Measurements from ENCODE around the gene SOAT2.
"Not testable (repeated sequence)": the region's sequence is repeated elsewhere in the genome, so short reads cannot be mapped to it uniquely, and the experiment has no call there.

Gene SOAT2

GRCh38 chr12:53090105-53090504, 13.2 kb upstream of the SOAT2 start:
- no peak for DNase-seq

- DNase-seq = no peak
These were observed 12.7 kb upstream of the SOAT2 start for GRCh38 chr12:53090554-53090953.

- DNase-seq = no peak
These were observed 11.5 kb upstream of the SOAT2 start for GRCh38 chr12:53091756-53092155.

DNA sequence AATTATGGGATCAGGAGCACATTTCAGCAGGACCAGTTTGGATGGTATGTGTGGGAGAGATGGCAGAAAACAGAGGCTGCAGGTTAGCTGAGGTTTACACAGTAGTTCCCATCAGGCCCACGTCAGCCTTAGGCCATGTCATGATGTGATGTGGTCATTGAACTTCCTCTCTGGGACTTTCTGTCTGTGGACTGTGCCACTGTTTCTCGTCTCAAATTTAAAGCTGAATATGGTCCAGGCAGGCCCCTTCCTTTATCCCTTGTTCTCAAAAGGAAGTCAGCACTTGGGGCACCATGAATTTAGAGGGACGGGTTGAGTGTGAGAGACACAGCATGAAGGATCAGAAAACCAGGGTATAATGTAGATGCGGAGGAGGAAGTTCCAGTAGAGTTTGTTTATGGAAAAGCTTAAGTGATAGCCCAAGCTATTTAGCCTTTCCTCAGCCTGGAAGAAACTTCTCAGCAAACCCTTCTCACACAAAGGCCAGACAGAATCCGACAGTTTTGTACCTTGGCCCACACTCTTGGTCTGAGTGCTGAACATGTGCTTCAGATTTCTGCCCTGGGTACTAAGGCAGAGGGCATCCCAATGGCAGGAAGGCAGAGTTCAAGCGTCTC, 9.4 kb upstream of the SOAT2 start:
- DNase-seq = no peak

DNA sequence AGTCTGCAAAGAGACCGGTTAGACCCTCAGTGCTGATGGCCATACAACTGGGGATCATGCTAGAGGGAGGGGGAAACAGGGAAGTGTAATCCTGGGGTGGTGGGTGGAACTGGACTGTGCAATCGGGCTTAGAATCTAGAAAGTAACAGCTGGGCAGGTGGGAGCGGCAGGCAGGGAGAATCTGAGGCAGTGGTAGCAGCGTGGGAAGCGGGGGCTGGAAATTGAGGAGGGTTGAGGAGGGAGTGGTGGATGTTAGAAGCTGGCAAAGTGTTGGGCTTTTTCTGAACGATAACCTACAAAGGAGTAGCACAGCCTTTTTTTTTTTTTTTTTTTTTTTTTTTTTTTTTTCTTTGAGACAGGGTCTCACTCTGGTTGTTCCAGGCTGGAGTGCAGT, 8.9 kb upstream of the SOAT2 start:
- DNase-seq = no peak

- not testable (repeated sequence) for DNase-seq
These were observed 8.3 kb upstream of the SOAT2 start for GRCh38 chr12:53094796-53095595.

GRCh38 chr12:53095596-53095895, 7.7 kb upstream of the SOAT2 start:
- not testable (repeated sequence) for DNase-seq

GRCh38 chr12:53096089-53096741, 7.1 kb upstream of the SOAT2 start:
- DNase-seq = no peak

DNA sequence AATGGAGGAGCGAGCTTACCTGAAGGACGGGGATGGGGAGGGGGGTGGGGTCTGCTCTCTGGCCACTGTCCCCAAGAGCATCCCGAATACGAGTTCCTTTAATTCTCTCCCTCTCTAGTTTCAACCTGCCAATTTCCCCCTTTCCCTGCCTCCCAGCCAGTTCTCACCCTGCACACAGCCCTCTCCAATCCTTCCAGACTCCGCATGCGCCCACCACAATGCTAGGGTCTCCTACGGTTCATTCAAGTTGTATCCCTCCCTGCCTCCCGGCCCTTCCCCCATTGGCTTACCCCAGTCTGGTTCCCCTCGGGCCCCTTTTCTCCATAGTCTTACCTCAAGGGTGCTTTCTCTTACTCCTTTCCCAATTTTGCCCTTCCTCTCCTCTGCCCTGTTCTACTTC, 6.5 kb upstream of the SOAT2 start:
- no peak for DNase-seq

GRCh38 chr12:53097207-53097563, 6.1 kb upstream of the SOAT2 start:
- DNase-seq = no peak

DNA sequence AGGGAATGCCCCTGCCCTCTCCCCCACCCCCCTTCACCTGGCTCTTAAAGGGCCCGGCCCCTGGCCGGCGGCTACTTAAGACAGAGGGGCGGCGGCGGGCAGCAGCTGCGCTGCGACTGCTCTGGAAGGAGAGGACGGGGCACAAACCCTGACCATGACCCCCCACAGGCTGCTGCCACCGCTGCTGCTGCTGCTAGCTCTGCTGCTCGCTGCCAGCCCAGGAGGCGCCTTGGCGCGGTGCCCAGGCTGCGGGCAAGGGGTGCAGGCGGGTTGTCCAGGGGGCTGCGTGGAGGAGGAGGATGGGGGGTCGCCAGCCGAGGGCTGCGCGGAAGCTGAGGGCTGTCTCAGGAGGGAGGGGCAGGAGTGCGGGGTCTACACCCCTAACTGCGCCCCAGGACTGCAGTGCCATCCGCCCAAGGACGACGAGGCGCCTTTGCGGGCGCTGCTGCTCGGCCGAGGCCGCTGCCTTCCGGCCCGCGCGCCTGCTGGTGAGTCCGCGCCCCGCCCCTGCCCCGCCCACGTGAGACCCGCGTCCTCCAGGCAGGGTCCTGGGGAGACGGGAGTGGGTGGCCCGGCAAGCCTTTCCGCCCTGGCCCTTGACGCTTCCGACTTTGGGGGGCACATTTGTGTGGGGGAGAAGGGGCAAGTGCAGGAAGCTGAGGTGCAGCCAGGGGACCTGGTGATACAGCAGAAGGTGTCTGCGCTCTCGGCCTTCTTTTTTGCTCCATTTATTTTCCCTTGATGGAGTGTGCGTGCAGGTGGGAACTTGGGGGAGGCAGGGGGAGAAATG, 5.5 kb upstream of the SOAT2 start, which contains the start of gene IGFBP6:
IGFBP6 (plus strand) TSS at position 104 of the 790 bp plus-strand sequence; CDS start at position 155, 51 bp downstream.
- DNase-seq = peak; percentile 24

DNA sequence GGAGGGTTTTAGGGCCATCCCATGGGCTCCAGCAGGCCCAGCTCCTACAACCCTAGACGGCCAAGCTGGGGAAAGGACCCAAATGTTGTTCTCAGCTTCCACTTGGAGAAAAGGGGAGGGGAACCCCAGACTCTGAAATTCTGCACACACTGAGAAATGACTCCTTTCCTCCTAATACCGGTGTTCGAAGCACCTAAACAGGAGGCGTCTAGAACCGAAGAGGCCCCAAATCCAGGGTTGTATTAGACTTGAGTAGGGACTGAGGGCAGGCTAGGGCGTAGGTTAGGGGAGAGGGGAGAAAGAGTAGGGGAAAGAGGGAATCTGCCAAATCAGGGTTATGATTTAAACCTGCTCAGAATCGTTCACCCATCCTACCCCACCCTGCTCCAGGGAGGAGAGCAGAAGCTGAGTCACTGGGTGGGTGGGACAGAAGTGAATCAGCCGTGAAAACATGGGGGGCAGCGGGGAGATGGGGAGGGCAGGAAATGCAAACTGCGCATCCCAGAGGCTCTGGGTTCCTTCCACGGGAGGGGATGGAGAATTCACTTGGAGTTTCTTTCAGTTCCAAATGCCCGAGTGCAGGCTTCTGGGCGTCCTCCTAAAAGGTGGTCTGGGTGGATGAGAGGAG, 4.8 kb upstream of the SOAT2 start:
- DNase-seq = no peak

DNA sequence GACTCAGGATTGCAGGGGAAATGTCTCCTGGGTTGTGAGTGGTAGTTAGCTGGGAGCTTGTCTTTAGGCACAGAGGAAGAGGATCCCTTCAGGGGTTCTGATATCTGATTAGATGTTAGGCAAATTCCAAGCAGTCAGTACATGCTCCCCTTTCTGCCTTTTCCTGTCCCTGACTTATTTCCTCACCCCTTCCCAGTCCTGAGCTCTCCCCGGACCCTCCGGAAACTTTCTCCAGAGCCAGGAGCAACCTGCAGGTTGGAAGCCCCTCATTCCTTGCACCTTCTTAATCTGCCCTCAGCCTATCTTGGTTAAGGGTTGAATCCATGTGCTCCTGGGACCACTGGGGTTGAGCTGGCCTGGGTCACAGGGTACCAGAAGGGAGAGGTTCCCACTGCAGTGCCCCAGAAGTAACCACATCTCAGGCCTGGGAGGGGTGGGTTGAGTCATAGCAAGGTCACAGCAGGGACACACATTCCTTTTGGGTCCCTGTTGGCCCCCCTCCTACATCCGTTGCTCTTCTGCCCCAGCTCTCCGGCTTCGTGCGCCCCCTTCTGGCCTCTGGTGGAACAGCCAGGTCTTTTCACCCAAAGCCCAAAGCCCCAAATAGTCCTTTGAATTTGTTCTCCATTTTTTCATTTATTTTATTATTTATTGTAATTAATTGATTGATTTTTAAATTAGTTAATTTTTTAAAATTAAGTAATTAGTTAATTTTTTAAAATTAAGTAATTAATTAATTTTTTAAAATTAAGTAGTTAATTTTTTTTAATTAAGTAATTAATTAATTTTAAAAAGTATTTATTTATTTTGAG, 4.0 kb upstream of the SOAT2 start:
- DNase-seq = peak; percentile 76

DNA sequence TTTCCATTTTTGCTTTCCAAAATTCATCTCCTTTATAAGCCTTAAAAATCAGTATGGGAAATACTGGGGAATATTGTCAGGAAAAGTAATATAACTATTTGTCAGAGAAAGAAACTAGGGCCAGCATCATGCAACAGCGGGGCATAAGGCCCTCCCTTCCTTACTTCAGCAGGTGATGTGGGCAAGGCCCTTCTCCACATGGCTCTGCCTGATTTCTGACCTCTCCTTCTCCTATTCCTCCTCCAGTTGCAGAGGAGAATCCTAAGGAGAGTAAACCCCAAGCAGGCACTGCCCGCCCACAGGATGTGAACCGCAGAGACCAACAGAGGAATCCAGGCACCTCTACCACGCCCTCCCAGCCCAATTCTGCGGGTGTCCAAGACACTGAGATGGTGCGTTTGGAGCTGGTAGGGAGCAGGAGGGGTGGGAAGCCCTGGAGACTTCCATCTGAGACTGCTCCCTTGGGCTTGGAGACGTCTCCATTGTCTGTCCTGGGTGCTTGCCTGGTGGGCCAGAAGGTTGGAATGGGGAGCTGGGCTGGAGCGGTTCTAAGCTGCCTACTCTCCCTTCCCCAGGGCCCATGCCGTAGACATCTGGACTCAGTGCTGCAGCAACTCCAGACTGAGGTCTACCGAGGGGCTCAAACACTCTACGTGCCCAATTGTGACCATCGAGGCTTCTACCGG, 2.7 kb upstream of the SOAT2 start:
- no peak for DNase-seq

DNA sequence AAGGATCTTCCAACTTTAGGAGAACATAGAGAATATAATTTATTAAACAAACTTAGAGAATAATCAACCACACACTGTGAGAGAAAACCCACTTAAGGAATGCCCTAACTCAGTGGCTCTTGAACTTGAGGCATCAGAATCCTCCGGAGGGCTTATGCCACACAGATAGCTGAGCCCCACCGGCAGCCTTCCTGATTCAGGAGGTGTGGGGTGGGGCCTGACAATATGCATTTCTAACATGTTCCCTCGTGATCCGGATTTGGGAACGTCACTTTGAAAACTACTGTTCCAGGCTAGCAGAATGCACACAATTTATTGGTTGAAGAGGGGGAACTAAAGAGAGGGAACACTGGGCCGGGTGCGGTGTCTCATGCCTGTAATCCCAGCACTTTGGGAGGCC, 2.0 kb upstream of the SOAT2 start:
- DNase-seq = no peak

DNA sequence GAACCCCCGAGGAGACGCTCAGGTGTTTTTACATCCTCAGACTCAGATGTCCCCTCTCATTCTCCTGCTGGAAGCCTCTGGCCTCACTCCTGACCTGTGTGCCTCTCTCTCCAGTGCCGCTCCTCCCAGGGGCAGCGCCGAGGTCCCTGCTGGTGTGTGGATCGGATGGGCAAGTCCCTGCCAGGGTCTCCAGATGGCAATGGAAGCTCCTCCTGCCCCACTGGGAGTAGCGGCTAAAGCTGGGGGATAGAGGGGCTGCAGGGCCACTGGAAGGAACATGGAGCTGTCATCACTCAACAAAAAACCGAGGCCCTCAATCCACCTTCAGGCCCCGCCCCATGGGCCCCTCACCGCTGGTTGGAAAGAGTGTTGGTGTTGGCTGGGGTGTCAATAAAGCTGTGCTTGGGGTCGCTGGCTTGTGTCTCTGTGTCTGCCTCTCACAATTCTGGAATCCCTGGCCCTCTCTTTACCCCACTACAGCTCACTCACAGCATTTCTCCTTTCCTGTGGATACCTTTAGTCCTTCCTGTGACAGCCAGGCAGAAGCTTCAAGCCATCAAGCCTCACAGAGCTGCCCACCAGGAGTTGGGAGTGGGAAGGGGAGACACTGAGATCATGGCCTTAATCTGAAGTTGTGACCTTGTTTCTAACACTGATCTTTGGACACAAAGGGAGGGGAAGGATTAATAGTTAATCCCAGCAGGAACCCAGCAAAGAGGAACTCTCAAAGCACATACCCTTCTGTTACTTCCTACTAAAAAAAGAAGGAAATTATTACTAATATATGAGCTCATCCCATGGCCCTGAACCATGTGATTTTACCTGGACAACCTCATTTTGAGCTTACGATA, 1.1 kb upstream of the SOAT2 start:
- no peak for DNase-seq

DNA sequence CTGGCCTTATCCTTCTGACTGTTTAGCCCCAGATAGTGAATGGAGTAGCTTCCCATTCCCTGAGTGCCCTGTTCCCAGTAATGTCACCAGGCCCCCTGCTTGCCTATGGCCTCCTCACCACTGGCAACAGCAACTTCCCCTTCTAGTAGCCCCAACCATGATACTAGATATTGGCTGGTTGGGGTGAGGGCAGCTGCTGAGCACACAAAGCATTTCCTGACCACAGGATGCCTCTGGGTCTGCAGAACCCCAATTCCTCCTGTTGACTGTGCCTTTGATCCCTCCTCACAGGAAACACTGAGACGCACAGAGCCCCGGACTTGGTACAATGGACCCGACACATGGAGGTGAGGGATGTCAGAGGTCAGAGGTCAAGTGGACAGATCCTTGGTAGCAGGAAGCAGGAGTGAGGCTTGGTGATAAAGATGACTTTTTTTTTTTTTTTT, 597 bp downstream of the SOAT2 start:
- peak; percentile 21 for DNase-seq

DNA sequence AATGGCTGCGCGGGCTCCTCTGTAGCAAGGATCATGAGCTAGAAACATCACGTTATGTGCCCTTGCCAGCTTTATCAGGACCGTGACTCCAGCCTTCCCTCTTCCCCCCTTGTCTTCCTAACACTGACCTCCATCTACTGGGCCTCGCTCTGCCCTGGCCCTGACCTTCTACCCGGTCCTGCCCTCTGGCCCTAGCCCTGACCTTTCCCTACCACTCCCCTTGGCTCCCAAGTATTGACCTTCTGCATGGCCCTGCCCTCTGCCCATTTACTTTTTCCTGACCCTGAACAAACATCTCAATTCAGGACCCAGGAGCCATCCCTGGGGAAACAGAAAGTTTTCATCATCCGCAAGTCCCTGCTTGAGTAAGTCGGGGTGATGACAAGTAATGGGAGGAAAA, 2.0 kb downstream of the SOAT2 start:
- DNase-seq = no peak

DNA sequence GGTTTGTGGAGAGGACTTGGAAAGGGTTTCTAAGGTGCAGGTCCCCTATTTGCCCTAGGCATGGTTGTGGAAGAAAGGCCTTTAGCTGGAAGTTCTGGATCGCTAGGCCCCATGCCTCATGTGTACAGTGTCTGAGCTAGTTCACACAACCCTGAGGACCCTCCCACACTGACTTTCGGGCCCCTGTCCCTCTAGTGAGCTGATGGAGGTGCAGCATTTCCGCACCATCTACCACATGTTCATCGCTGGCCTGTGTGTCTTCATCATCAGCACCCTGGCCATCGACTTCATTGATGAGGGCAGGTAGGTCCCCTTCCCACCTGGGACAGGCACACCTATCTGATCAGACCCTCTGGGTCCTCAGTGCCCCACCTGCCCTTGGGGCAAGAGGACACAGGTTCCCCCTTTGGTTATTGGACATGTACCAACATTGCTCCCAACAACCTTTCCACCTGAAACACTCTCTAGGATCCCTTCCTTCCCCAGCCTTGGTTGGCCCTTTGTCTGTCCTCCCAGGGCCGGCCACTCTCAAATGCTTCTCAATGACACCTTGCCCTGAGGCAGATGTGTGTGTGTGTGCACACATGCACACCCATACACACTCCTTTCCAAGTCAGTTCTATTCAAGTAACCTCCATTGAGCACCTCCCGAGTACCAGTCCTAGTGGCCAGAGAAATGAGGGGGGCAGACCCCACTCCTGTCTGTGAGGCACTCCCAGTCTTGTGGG, 2.6 kb downstream of the SOAT2 start:
- DNase-seq = no peak

- DNase-seq = no peak
These were observed 3.8 kb downstream of the SOAT2 start for GRCh38 chr12:53107122-53107521.
